Measurements from ENCODE around the gene MAML2. TPM values are rescaled to one million over a fixed set of nuclear protein-coding genes. Genes with fewer than 3 reads are reported as not detected.

Gene MAML2
- polyA plus RNA-seq, 3 donors = 30.0 to 33.8 (median 30.9) TPM

DNA sequence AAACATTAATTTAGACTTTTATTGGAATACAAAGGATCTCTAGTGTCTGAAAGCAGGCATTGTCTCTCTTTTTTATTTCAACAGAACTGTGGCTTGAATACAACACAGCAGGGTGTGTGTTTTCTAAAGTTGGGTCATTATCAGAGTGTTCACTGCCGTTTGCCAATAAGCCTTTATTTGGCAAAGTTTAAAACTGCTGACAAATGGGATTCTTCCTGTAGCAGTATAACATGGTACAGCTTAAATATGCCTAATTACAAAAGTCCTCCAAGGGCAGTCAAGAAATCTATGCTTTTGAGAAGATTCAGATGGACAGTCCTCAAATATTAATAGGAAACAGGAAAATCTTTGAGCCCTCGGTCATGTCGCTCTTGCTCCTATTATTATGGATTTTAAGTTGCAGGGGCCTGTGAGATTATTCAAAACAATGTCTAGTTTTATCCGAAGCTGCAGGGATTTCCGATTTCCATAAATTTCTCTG is 199.9 kb downstream of the MAML2 start:
- DNase-seq (ENCODE audit: low read depth in 3 of 3, low spot score in 2 of 3) = no peak

DNA sequence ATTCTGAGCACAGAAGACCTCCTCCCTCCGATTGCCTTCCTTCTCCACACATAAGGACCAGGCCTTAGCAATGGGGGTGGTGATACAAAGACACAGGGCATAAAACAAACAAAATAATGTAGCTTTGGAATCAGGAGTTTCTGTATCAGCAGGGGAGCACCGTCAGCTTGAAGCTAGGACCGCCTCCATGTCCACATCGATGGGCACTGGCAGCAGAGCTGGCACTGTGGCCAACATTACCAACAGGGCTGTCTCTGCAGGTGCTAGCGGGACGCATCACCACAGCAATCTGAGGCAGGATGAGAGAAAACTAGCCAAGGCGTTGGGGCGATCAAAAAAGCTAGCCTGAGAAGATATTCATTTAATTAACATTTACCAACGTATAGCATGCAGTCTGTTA is 201.4 kb downstream of the MAML2 start:
- no peak for DNase-seq (ENCODE audit: low read depth in 3 of 3, low spot score in 2 of 3)

DNA sequence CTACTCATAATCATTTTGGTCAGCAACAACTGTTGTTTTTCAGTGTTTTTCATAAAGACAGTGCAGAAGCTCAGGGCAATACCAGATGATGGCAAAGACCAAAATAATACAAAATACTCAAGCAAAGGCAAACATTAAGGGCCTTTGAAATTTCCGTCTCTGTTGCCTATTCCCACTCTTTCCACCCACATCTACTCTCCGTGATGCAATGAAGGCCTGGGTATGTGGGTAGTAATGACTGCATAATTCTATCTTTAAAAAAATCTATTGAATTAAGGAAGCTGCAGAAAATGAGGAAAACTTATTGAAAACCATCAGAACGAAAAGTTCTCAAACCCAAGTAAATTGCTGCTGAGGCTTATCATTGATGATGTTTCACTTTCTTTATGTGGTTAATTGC is 203.3 kb downstream of the MAML2 start:
- no peak for DNase-seq (ENCODE audit: low read depth in 3 of 3, low spot score in 2 of 3)

DNA sequence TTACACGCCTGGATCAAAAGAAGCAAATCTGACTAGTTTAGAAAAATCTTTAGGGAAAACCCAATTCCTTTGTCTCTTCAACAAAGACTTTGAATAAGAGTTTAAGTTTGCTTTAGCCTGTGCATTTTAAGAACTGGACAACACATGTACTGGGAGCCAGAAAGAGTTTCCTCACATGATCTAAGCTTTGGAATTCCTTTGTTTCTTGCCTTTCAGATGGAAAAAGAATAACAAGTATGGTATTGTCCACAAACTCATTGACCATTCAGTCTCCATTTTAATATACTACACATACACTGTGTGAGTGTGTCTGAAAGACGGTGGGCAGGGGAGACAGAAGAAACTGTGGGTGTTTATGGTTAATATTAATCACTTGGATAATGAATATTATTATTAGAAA is 205.6 kb downstream of the MAML2 start:
- DNase-seq (ENCODE audit: low read depth in 3 of 3, low spot score in 2 of 3) = no peak

DNA sequence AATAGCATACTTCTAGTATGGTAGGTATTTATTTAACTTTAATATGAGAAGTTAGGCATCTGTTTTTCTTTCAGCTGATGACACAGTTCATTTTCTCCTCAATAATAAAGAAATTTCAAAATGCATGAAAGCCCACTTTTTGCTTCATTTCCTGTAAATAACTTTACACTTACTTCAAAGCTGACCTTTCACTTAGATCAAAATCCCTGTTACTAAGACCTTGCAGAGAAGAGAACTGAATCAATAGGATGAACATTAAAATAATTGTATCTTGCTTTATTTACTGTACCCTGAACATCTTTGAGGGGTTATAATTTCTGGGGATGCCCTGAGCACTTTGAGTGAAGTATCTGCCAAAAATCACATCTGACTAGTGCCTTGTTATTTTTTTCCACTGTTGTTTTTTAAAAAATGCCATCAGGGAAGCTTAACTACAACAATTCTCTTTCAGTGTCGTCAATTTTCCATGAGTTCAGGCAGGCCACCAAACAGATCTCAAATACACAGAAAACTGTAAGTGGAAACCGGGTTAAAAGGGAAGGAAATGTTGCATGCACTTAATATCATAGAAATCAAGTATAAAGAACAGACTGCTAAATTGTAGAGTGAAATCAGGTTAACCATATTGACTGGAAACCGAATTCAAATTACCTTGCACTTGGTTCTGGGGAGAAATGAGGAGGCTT is 206.2 kb downstream of the MAML2 start:
- no peak for DNase-seq (ENCODE audit: low read depth in 3 of 3, low spot score in 2 of 3)

DNA sequence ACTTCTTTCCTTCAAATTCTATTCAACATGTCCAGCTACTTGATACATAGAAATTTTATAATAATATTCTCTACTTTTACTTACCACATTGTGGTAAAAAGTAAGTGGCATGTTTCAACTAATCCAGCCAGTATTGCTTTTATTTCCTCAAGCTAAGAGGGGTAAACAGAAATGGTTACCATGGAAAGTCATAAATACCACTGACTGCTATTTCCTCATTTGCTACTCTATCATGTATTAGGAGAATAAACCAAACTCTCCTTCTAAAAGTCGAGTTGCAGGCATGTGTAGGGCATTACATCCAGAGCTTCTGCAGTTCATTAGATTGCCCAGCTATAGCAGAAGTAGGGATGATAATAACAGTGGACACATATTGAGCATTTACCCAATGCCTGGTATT is 208.4 kb downstream of the MAML2 start:
- no peak for DNase-seq (ENCODE audit: low read depth in 3 of 3, low spot score in 2 of 3)

DNA sequence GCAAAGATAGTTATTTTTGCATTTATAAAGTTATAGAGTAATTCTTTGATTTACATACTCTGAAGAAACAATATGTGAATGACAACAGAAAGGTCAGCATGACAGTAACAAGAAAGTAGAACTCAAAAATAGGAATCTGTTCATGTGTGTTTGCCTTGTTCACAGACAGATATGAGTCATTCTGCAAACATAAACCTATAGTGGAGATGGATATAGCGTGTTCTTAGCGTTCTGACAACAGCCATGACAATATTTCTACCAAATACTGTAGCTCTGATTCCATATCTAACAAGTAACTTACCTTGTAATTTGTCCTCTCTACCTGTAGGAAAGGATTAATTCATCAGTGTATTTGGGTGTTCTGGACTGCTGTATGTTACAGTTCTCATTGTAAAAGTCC is 210.6 kb downstream of the MAML2 start:
- DNase-seq (ENCODE audit: low read depth in 3 of 3, low spot score in 2 of 3) = no peak

DNA sequence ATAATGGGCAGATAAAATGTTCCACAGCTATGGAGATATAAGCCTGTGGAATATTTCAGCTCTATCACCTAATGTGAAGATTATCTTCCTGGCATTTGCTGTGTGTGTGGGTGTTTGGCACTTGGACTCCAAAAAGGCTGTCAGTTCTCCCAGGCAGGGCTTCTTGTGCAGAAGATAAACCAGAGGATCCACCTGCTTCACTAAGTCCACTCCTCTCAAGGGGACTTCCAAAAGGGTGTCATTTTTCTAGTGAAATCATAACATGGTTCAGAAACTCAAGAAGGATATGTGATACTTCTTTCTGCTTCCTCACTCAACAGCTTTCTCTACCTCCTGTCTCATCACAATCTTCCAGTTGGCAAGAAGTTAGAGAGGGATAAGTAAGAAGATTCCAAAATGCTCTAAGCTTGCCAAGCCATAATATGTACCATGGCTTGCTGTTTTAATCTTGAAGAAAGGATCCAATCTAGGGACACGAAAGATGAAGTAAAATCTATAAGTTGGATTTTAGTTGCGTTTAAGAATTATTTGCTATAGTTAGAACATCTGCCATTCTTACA is 212.9 kb downstream of the MAML2 start:
- no peak for DNase-seq (ENCODE audit: low read depth in 3 of 3, low spot score in 2 of 3)

DNA sequence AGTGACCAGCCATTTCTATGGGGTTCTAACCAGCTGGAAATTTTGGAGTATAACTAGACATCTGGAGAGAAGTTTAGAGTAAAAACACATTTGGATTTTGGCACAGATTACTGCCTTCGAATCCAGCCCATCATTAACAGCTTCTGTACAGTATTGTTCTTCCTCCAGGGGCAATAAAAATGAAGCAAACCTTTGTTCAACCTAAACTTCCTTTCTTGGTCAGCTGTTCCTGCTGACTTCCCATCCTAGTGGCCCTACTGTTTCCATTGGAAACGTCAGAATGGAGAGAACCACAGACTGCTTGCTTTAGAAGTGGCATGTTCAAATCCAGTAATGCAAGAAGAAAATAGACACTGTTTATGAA is 215.4 kb downstream of the MAML2 start:
- DNase-seq (ENCODE audit: low read depth in 3 of 3, low spot score in 2 of 3) = no peak

DNA sequence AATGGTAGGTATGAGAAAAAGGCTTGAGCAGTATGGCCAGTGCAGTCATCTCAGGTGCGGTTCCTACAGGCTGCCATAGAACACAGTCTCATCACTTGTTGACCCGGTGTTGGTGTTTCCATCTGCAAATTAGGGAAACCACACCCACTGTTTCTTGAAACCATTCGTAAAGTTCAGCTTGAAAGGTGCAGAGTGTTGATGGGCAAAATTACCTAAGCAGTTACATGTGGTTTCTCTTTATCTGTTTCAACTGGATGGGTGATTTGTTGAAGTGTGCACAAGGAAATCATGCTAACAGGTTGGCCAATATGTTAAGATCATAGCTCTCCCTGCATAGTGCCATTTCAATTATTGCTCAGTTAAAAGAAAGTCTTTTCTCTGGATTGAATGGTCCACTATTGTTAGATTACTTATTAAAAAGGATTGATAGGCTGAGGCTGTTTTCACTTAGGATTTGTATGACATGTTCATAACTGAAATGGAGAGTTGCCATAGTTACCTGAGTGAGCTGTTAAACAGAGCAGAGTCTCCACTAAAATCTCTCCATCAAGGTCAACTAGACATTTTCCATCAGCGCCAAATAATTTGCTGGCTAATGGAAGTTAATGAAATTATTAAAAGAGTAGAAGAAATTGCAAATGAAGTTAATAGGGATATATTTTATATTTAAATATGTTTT is 215.9 kb downstream of the MAML2 start:
- DNase-seq (ENCODE audit: low read depth in 3 of 3, low spot score in 2 of 3) = no peak

DNA sequence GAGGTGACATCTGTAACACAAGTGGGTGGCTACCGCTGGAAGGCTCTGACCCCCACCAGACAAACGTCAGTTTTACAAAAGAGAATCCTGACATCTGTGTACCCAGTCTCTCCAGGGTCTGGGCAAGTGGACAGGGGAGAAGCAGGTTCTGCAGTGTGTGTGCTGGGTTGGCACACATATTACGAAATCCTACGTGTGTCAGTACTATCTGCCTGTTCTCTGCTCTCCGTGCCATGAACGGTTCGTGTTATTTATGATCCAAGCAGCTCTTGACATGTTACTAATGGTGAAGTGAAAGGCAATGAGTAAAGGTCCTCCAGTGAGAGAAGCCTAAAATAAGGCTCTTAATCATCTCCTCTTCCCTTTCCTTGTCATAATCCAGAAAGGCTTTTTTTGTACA is 217.6 kb downstream of the MAML2 start:
- DNase-seq (ENCODE audit: low read depth in 3 of 3, low spot score in 2 of 3) = no peak

DNA sequence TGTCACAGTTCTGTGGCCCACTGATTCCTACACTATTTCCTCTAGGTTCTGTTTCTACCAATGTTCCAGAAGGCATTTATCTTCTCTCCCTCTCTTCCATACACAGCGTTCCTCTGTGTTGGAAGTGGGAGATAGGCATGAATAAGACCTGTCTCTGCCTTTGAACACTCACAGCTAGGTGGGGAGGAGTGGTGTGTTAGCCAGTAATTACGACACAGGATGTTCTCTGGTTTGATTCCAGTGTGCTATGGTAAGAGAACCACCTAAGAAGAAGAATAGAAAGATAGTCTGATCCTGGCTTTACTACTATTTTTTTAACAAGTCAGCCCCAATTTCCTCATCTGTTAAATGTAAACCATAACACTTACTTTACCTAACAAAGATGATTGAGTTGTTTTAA is 218.8 kb downstream of the MAML2 start:
- DNase-seq (ENCODE audit: low read depth in 3 of 3, low spot score in 2 of 3) = no peak

DNA sequence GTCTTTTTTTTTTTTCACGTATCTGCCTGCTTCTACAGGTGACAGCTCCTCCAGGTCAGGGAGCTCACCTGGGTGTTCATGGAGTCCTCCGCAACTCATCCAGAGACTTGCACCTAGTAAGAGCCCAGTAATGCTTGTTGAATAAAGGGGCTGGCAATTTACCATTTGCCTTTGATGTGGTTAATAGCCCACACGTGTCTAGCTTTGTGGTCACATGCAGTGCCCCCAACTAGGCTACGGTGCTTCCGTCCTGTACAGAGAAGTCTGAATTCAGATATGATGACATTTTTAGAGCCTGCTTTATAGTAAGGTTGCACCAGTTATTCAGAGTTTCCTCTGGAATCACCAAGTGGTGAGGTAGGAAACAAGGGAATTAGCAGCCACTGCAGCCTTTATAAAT is 219.7 kb downstream of the MAML2 start:
- no peak for DNase-seq (ENCODE audit: low read depth in 3 of 3, low spot score in 2 of 3)

DNA sequence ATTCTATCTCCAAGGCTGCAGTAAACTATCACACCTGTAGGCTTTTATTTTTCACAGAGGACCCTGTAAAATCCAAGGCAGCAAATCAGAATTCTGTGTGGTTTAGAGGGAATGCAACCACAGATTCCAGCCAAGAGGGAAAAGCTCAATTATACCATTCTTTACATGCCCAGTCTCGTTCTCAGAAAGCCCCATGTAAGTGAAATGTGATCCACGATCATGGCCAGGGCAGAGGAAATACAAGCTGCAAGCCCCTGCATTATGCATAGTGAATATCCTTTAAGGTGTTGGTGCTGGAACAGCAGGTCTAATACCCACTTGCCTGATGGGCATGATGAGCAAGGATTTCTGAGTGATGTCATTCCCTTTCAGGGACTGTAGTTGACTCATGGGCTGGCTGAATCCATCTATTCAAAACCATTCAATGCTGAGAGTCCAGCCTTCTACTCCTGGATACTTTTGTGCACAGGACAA is 220.4 kb downstream of the MAML2 start:
- DNase-seq (ENCODE audit: low read depth in 3 of 3, low spot score in 2 of 3) = no peak

DNA sequence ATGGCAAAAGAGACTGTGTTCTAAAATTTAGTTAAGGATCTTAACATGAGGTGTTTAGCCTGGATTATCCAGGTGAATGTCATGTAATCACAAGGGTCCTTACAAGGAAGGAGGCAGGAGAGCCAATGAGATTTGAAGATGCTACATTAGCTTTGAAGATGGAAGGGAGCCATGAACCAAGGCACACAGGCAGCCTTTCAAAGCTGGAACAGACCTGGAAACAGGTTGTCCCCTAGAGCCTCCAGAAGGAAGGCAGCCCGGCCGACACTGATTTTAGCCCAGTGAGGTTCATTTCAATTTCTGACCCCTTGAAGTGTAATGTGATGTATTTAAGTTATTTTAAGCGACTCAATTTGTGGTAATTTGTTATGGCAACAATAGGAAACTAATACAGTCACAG is 223.8 kb downstream of the MAML2 start:
- DNase-seq (ENCODE audit: low read depth in 3 of 3, low spot score in 2 of 3) = no peak

DNA sequence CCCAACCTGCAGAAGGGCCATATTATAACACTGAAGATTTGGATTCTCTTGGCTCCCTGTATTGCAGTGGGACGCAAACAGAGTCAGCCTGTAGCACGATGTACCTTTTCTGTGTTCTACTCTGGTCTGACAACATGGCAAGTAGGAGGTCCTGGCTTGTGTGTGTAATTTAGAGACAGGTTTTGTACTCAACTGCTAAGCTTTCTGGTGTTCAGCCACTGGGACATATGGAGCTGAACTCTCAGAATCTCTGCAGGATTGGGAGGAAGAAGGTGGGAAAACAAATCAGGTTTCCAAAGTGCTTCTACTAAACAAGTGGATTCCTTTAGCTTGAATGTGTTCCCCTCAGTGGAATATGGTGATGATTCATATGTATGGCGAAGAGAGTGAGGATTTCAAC is 226.6 kb downstream of the MAML2 start:
- DNase-seq (ENCODE audit: low read depth in 3 of 3, low spot score in 2 of 3) = no peak

DNA sequence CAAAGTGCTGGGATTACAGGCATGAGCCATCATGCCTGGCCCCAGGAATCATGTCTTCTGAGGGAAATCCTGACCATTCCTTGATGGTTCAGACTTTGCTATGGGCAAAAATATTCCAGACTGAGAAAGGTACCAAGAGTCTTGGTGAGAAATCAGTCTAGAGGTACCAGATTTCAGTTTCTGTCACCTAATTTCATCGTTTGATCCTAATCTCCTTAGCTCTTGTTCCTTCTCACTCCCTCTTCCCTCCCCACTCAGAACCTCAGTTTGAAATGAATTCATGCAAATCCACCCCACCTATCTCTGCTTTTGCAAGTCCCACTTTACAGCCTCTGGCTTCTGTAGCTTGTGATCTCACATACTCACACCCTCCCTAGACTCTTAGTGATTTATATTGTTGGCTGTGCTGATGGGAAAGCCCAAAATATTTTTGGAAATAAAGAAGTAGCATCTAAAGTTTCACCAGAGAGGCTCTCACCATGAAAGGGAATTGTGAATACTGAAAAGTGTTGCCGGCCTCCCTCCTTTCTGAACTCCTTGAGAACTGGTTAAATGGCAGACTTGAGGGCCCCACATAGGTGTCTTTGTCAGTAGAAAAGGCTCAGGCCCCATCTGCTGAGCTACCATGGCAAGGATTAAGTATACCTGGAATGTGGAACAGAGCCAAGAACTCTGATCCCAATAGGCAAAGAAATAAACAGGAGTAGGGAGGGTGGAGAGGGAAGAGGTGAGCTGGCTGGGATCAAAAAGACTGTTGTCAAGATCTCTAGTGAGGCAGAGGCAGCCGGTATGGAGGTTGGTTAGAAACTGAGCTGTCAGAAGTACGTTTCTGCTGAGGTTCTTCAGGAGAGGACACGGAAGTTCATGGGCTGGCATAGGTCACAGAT is 228.6 kb downstream of the MAML2 start:
- no peak for DNase-seq (ENCODE audit: low read depth in 3 of 3, low spot score in 2 of 3)

DNA sequence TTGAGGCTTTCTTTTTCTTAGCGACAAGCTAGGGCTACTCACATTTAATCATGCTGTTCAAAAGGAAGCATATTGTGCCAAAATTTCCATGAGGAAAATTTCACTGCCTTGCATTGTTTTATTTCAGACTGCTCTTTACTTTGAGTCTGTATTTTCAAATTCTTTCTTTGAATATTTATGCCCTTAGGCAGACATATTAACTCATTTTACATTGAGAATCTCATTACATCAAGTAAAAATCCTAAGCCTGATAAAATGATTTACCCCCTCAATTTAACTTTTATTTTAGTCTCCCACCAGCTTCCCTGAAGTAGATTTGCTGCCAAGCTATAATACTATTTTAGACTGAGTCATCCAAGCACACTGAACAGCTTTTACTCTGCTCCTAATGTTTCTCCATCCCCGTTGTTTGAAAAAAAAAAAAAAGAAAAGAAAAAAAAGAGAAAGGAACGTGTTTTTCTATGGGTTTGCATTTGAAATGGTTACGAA is 229.8 kb downstream of the MAML2 start:
- no peak for DNase-seq (ENCODE audit: low read depth in 3 of 3, low spot score in 2 of 3)

DNA sequence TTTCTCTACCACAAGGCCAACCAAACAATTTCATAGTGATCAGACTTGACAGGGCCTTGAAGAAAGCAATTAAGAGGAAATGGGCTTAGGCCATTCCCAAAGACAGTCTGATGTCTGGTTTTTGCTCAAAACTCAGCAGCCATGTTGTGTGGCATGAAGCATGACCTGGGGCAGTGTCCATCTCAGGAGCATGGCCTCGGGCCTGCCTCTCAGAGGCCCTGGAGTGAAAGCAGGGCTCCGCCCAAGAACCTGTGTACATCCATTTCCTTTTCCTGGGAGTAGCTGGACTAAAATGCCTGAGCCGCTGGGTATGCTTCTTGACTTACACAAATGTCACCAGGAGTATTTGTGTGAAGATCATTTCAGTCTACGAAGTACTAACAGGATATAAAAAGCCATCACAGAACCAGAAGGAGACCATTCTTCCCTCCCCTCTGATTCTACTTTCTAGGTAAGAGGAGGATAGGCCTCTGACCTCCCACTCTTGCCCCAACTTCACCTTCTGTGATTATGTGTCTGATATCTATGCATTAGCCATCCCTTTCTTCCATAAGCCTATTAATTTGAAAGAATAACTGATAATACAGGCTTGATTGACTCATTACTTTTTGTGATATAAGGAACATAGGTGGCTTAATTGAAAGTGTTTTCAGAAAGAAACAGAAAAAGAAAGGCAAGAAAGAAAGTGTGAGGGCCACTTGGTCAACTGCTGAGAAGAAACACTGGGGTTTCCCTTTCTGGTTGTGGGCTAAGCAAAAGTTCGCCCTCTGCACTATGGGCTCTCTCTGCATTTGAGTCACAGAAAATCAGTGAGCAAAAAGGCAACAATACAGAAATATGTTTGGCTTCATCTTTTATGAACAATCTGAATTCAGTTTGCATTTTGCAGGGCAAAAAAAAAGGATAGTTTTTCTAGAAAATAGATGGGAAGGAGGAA is 230.5 kb downstream of the MAML2 start:
- no peak for DNase-seq (ENCODE audit: low read depth in 3 of 3, low spot score in 2 of 3)

DNA sequence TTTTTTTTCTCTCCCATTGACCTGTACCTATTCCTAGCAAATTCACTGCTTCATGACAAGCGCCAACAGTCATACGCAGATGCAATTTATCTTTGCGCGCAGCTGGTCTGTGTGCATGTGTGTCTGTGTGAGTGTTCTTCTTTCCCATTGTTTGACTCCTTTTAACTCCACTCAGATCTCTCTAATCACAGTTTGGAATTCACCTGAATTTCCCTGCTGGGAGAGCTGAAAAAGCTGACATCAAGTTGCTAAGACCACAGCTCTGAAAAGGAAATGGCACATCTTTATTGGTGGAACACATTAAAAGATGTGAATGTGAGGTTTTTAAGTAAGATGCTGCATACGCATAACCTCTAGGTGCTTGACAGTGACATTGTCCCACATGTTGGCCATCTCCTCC is 231.7 kb downstream of the MAML2 start:
- no peak for DNase-seq (ENCODE audit: low read depth in 3 of 3, low spot score in 2 of 3)

Measured in right renal cortex interstitium (tissue), 3 donors.